HG02759 (cell line): ENCODE measurements around the gene RIC3.
"Not testable (repeated sequence)": the region's sequence is repeated elsewhere in the genome, so short reads cannot be mapped to it uniquely, and the experiment has no call there.

Source experiments
- ATAC-seq: cut with Tn5 transposase; IDR thresholded peaks from one replicate; pipeline ENCODE4 v1.9.1; 2021; ENCODE audit warnings: mild to moderate bottlenecking, moderate library complexity; ENCODE audit not compliant: unreplicated experiment

RIC3 gene

GRCh38 chr11:8192016-8192895, 23.4 kb upstream of the RIC3 start:
- ATAC-seq: peak; percentile 63

- no peak for ATAC-seq
Measured at GRCh38 chr11:8190431-8190830, 21.6 kb upstream of the RIC3 start.

GRCh38 chr11:8186429-8186828, 17.6 kb upstream of the RIC3 start:
- no peak for ATAC-seq

- ATAC-seq: no peak
Measured at GRCh38 chr11:8183111-8183510, 14.3 kb upstream of the RIC3 start.

DNA sequence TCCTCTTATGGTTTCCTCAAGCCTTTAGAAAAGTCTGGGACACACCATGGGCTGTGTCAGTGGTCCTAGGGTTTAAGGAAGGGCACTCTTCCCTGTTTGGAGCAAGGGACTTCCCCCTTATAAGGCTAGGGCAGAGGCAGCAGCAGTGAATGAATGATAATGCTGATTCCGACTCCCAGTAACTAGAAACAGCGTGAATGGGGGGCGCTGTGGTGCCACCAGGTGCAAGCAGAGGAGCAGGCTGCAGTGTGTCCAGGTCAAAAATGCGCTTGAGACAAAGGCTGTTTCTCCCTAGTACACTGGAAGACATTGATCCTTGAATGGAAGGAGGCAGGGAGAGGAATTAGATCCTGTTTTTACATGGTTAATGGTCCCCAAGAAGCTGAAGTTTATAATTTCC, 11.6 kb upstream of the RIC3 start:
- ATAC-seq: no peak

DNA sequence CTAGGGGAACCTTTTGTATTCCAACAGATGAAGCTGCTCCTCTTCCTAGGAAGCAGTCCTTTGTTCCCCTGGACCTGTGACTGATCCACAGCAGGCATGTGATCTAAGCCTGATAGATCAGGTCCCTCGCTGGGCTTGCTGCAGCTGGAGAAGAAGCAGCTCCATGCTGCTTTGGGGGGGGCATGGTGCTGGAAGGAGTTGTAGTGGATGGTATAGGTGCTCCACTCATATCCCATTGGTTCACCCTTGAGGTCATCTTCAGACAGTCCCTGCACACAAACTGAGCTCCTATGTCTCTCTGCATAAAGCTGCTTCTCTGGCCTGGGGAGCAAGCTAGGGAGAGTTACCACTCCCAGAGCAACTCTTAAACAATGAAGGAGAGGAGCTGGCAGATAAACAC, 9.5 kb upstream of the RIC3 start:
- no peak for ATAC-seq

- no peak for ATAC-seq
Measured at GRCh38 chr11:8177136-8177535, 8.3 kb upstream of the RIC3 start.

- no peak for ATAC-seq
Measured at GRCh38 chr11:8167796-8168195, 1.0 kb downstream of the RIC3 start.

DNA sequence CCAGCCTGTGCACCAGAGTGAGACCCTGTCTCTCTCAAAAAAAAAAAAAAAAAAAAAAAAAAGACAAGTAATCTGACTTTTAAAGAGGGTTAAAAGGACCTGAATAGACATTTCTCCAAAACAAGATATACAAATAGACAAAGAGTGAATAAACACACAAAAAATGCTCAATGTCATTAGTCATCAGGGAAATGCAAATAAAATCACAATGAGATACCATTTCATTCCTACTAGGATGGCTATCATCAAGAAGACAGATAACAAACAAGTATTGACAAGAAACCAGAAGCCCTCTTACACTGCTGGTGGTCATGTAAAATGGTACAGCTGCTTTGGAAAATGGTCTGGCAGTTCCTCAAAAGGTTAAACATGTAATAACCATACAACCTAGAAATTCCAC, 4.1 kb downstream of the RIC3 start:
- ATAC-seq: no peak

DNA sequence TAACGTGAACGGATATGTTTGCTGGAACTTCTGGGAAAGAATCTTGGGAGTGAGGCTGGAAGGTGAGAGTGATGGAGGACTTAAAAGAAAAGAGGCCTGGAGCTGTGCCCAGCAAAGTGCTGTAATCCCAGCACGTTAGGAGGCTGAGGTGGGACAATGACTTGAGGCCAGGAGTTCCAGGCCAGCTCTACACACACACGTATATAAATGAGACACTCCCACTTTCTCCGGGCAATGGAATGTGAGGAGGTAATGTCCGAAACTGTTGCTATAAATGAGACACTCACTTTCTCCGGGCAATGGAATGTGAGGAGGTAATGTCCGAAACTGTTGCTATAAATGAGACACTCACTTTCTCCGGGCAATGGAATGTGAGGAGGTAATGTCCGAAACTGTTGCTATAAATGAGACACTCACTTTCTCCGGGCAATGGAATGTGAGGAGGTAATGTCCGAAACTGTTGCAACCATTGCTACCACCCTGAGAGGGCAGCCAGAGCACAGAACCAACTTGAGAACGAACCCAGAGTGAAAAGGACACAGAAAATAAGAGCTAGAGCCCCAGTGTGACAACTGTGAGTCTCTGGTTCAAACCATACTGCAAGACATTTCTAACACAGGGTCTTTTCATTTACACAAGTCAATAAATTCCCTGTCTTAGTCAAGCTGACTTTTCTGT, 7.1 kb downstream of the RIC3 start:
- not testable (repeated sequence) for ATAC-seq

- no peak for ATAC-seq
Measured at GRCh38 chr11:8156877-8157276, 11.9 kb downstream of the RIC3 start.

DNA sequence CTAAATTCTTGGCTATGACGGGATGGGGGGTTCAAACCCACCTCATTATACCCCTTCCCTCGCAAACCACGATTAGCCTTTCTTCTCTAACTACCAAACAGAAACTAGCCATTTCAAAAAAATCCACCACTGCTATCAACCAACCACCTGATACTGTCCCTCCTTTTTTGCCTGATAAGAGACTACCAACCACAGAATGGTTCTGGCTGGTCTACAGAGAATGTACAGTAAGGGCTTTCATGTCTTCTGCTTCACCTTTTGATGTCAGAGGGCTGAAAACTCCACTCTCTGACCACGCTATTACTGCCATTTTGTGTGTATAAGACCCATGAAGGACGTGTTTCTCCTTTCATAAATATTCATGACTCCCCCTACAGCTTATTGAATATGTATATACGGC, 19.1 kb downstream of the RIC3 start:
- no peak for ATAC-seq

DNA sequence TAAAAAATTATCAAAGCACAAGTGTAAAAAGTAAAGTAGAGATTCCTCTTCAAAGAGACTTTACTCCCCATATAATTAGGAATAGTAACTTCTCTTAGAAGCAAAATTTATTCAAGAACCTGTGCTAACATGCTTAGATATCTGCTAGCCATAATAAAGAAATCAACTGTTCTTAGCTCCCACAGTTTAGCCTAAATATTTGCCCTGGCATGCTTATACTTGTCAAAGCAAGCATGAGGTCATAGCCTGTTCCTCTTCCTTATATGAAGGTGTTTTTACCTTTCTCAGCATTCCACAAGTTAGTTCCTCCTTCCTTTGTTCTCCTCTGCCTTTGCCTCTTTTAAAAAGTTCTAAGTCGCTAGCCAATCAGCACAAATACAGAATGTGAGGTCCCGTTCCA, 30.3 kb downstream of the RIC3 start:
- no peak for ATAC-seq

GRCh38 chr11:8127447-8127846, 41.4 kb downstream of the RIC3 start:
- no peak for ATAC-seq

- ATAC-seq: no peak
Measured at GRCh38 chr11:8126649-8127289, 42.1 kb downstream of the RIC3 start.

DNA sequence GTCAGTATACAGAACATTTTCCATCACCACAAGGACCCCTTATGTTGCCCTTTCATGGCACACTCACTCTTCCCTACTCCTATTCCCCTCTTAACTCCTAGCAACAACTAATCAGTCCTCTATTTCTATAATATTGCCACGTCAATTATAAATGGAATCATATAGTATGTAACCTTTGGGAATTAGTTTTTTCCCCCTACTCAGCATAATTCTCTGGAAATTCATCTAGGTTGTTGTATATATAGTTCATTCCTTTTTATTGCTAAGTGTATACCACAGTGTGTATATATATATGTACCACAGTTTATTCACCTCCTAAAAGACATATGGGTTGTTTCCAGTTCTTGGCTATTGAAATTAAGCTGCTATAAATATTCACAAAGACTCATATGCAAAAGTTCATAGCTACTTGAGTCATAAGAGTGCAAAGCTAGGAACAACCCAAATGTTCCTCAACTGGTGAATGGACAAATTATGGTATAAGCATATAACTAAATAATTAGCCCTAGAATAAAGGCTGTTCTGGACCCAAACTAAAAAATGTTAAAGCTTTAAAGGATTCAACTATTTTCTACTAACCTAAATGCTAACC, 46.6 kb downstream of the RIC3 start:
- no peak for ATAC-seq

DNA sequence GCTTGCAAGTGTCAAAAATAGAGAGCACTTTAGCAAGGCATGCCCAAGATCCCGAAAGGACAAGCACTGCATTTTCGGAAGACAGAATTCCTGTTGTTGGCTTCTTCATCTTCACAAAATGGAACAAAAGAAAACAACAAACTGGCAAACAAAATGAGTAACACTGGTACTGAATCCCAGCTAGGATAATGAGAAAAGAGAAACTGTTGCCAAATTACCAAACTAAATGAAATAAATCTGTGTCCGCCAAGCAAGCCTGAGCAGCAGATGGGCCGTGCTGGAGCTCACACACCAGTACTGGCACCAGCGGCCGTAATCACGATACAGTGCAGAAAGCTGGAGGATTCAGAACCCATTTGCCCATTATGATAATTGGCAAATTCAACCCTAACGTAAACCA, 57.2 kb downstream of the RIC3 start:
- no peak for ATAC-seq

DNA sequence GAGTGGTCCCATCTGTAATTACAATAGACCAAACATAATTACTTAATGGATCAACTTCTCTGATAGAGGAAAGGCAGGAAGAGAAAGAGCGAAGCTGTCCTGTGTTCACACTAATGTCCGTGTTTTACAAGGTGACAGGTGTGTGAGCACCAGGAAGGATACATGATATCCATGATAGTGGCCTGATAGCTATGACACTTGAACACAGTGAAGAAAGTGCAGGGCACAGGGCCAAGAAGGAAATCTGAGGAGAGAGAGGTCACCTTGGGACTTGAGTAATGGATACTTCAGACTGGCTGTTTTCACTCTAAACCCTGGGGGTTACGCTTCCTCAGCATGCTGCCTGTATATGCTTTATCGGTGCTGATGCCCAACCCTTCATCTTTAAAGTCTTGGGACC, 58.4 kb downstream of the RIC3 start:
- no peak for ATAC-seq

DNA sequence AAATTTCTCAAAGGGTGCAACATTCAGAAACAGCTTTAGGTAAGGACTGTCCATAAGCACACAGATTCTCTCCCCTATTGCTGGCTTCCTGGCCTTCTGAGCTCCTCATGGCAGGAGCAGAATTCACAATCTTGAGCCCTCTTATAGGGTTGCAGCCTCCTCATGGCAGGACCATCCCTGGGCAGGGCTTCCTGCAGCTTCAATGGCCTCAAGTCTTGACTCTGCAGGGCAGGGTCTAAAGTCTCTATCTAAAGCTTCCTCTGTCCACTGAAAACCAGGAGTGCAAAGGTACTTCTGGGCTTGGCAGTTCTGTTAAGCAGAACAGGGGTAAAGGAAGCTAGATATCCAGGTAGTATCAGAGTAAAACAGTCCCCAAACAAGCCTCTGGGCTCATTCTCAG, 59.1 kb downstream of the RIC3 start:
- no peak for ATAC-seq

DNA sequence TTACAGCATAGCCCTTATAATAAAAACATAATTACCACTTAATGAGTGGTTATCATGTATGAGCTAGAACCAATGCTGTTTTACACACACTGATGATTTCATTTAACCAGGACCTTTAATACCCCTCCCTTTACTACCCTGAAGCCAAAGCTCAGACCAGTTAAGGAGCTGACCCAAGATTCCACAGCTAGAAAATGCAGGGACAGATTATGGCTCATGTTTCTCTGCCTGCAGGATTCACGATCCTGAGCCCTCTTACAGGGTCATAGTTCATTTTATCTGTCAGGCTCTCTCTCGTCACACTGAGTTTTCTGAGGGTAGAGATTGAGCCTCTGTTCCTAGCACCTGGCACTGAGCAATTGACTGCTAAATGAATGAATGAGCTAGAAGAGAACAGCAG, 60.4 kb downstream of the RIC3 start:
- no peak for ATAC-seq

DNA sequence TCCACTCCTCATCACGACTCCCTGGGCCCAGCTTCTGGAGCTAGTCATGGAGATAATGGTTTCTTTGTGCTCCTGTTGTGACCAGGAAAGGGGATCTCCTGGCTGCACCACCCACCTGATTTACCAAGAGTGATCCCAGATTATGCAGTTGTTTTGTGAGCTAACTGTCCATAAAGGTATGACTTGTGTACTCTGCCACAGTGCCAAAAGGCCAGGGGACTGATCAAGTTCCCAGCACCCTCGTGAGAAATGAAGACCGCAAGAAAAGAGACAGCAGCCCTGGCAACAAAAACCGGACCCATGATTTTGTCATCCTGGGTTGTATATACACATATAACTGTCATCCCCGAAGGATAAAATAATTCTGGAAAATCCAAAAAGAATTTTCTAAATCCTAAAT, 61.2 kb downstream of the RIC3 start:
- ATAC-seq: no peak

GRCh38 chr11:8106679-8107078, 62.1 kb downstream of the RIC3 start:
- no peak for ATAC-seq
